GM12878 (cell line): ENCODE data around the gene E2F7. TPM values are rescaled to one million over a fixed set of nuclear protein-coding genes. Genes with fewer than 3 reads are reported as not detected.

Source experiments
- ATAC-seq: fragments of 200-7000 bp; cut with Tn5 transposase; 3 replicates; pipeline ENCODE4 v1.9.1; 2020; ENCODE audit warnings: mild to moderate bottlenecking, moderate library complexity
- BruUV-seq: library from RNA; stranded (reverse); fragments of 400-500 nt; replicated peaks from 2 replicates; lab custom pipeline; 2021; lab: Mats Ljungman, UMichigan
- CTCF ChIA-PET: fragments of 300-600 bp; sonication (Branson Sonifier 250); formaldehyde crosslinking; extraction: SDS; loops from one replicate; lab custom pipeline; 2021; ENCODE audit warnings: inconsistent platforms; lab: Yijun Ruan, JAX
- POLR2A ChIA-PET: fragments of 350-600 bp; formaldehyde crosslinking; extraction: SDS; loops from one replicate; lab custom pipeline; 2021; ENCODE audit warnings: inconsistent platforms; lab: Charles Lee
- RAD21 ChIA-PET: fragments of 300-600 bp; sonication (Branson Sonifier 250); formaldehyde crosslinking; loops from one replicate; lab custom pipeline; 2023; ENCODE audit warnings: antibody characterized with exemption; ENCODE audit not compliant: unreplicated experiment; lab: Charles Lee
- SMC1A ChIA-PET: fragments of 300-600 bp; sonication (Branson Sonifier 250); formaldehyde crosslinking; loops from one replicate; lab custom pipeline; 2023; ENCODE audit not compliant: unreplicated experiment, uncharacterized antibody; lab: Charles Lee
- DNase-seq: peaks from one replicate; pipeline ENCODE4 v3.0.0-alpha.2; 2011; ENCODE audit warnings: low read depth, low spot score
- FAIRE-seq: peaks from 3 replicates; lab custom pipeline; 2011; peaks lifted over from hg19 to GRCh38; lab: Jason Lieb, UNC
- H2AFZ ChIP-seq: 2 replicates; pipeline ENCODE4 v1.6.0; 2011; ENCODE audit warnings: low read depth, low read length, control low read depth; ENCODE audit not compliant: control insufficient read depth
- H3K27ac ChIP-seq: 2 replicates; pipeline ENCODE4 v1.5.1; 2011; ENCODE audit warnings: control low read depth; ENCODE audit not compliant: control insufficient read depth, insufficient read depth
- H3K27me3 ChIP-seq, 2 experiments: replicated peaks in 1 of 2; 2 replicates each; pipeline versions ENCODE4 v1.6.0 to v1.6.1; 2011; ENCODE audit warnings: low read length in 1 of 2; ENCODE audit not compliant: control insufficient read depth in 2 of 2, insufficient read depth in 2 of 2
- H3K36me3 ChIP-seq, 2 experiments: 2 replicates each; pipeline ENCODE4 v1.5.1; 2011; ENCODE audit warnings: low read length in 1 of 2; ENCODE audit not compliant: control insufficient read depth in 2 of 2, insufficient read depth in 2 of 2
- H3K4me1 ChIP-seq: 2 replicates; pipeline ENCODE4 v1.6.1; 2011; ENCODE audit warnings: mild to moderate bottlenecking, low read length, moderate library complexity, mixed read lengths; ENCODE audit not compliant: control insufficient read depth, insufficient read depth
- H3K4me2 ChIP-seq: 2 replicates; pipeline ENCODE4 v1.6.0; 2011; ENCODE audit warnings: control low read depth; ENCODE audit not compliant: control insufficient read depth, insufficient read depth
- H3K4me3 ChIP-seq: fragments of 200-600 bp; sonication (generic); 2 replicates; pipeline ENCODE4 v1.5.1; 2016
- H3K79me2 ChIP-seq: 2 replicates; pipeline ENCODE4 v1.6.0; 2011; ENCODE audit warnings: low read length; ENCODE audit not compliant: control insufficient read depth, insufficient read depth
- H3K9ac ChIP-seq: 2 replicates; pipeline ENCODE4 v1.8.0; 2011; ENCODE audit warnings: low read length, control low read depth, mixed read lengths; ENCODE audit not compliant: control insufficient read depth, insufficient read depth
- H3K9me3 ChIP-seq: replicated peaks from 3 replicates; pipeline ENCODE4 v1.5.1; 2011; ENCODE audit warnings: mild to moderate bottlenecking, low read length; ENCODE audit not compliant: control insufficient read depth, insufficient read depth
- H4K20me1 ChIP-seq: 2 replicates; pipeline ENCODE4 v1.6.0; 2011; ENCODE audit not compliant: control insufficient read depth, insufficient read depth
- ATF2 ChIP-seq: IDR thresholded peaks from 2 replicates; pipeline ENCODE4 v1.6.1; 2012; ENCODE audit warnings: low read length, inconsistent platforms
- BMI1 ChIP-seq: fragments of 450-650 bp; IDR thresholded peaks from 2 replicates; pipeline ENCODE4 v1.6.1; 2016; ENCODE audit warnings: mild to moderate bottlenecking, moderate library complexity, borderline replicate concordance
- GATAD2B ChIP-seq: fragments of 450-650 bp; conservative IDR thresholded peaks from 2 replicates; pipeline ENCODE4 v1.6.1; 2017; ENCODE audit warnings: low read depth, mild to moderate bottlenecking, moderate library complexity
- JUND ChIP-seq: IDR thresholded peaks from 2 replicates; pipeline ENCODE4 v1.6.1; 2012; ENCODE audit warnings: low read depth, mild to moderate bottlenecking, low read length, improper control_type of control experiment, moderate library complexity
- NBN ChIP-seq: fragments of 450-650 bp; IDR thresholded peaks from 2 replicates; pipeline ENCODE4 v1.6.1; 2016
- NFIC ChIP-seq: IDR thresholded peaks from 2 replicates; pipeline ENCODE4 v1.6.1; 2012; ENCODE audit warnings: low read depth, mild to moderate bottlenecking, inconsistent platforms, low read length, moderate library complexity
- TCF12 ChIP-seq: IDR thresholded peaks from 2 replicates; pipeline ENCODE4 v1.6.1; 2011; ENCODE audit warnings: low read depth, mild to moderate bottlenecking, low read length
- TCF3 ChIP-seq: IDR thresholded peaks from 2 replicates; pipeline ENCODE4 v1.6.1; 2012; ENCODE audit warnings: low read depth, mild to moderate bottlenecking, low read length, borderline replicate concordance; ENCODE audit not compliant: insufficient read depth
- ZNF274 ChIP-seq: IDR thresholded peaks from one replicate; pipeline ENCODE4 v1.8.0; 2011; ENCODE audit not compliant: insufficient read length, insufficient read depth
- WGBS: methylation state at CpG from one replicate; pipeline ENCODE4 v1.1.6; 2016; ENCODE audit warnings: low lambda C conversion rate; ENCODE audit not compliant: insufficient replicate concordance, insufficient coverage; ENCODE audit errors: missing lambda C conversion rate; 5-methylcytosine and 5-hydroxymethylcytosine counted together
- in situ Hi-C: fragments of 300-500 bp; cut with MboI; formaldehyde crosslinking; loops from 9 replicates; pipeline ENCODE4 v1.14.3; 2018; ENCODE audit warnings: mixed read lengths
- intact Hi-C: fragments of 100-400 bp; cut with micrococcal nuclease; formaldehyde crosslinking; loops from one replicate; pipeline ENCODE4 v1.14.2; 2022; ENCODE audit not compliant: unreplicated experiment
- polyA plus RNA-seq, 11 experiments: library from polyadenylated mRNA; depleted of rRNA in 4 of 11; unstranded in 6 of 11; stranded (reverse) in 5 of 11; fragments of >200 nt; fragmentation: Nextera tagmentation in 4 of 11; fragmentation: Illumina TruSeq in 1 of 11; extraction: Ambion mirVana in 4 of 11; extraction: Trizol in 1 of 11; gene quantifications; 1 replicate in 1 of 11; 2 replicates in 10 of 11; pipeline versions ENCODE4 v1.2.1 to v1.2.3, GENCODE V29; 2011 to 2016; ENCODE audit warnings: inconsistent platforms in 2 of 11, missing spikeins in 2 of 11, low read depth in 1 of 11
- total RNA-seq, 4 experiments: library from RNA; depleted of rRNA in 3 of 4; stranded (reverse); fragments of >200 nt in 3 of 4; fragmentation: Illumina TruSeq in 1 of 4; extraction: Trizol in 1 of 4; gene quantifications; 2 replicates each; pipeline versions ENCODE4 v1.2.1 to v1.2.3, GENCODE V29; 2013 to 2021
- TF ChIP-seq, protein P1 (sequence below): fragments of 450-650 bp; IDR thresholded peaks from 2 replicates; pipeline ENCODE4 v1.6.1; 2017; ENCODE audit warnings: antibody characterized with exemption, mild to moderate bottlenecking, moderate library complexity
- TF ChIP-seq, protein P2 (sequence below): IDR thresholded peaks from 2 replicates; pipeline ENCODE4 v1.6.1; 2012; ENCODE audit warnings: mild to moderate bottlenecking, low read depth, low read length
- TF ChIP-seq, protein P3 (sequence below): fragments of 150-350 bp; IDR thresholded peaks from 2 replicates; pipeline ENCODE4 v1.6.1; 2016; ENCODE audit warnings: low read depth, low read length

The E2F7 gene
- total and polyA plus RNA-seq, 10 of the 15 experiments (the other 5 are each of a cell fraction or from before 2014, with no cell fraction given), result 5.6 to 32.1 (median 19.9) TPM

DNA sequence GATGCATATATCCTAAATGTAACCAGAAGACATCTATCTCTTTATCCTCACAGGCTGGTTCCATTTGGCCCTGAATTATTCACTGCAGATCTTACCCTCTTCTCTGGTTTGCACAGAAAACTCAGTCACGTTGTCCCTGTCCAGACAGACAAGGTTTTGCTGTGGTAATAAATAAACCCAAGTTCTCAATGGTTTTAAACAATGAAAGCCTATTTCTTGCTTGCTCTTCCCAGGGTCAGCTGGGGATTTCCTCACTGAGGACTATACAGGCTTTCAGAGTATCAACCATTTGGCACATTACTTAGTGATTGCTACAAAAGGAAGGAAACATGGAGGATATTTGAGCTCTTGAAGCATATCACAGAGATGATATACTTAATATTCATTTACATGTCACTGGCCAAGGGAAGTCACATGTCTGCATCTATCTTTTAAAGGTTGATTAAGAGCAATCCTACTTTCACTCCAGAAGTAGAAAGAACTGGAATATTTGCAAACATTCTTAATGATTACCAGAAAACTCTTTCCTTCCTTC lies 24.4 kb upstream of the E2F7 start (continued):
- TF ChIP-seq, protein P1, sequence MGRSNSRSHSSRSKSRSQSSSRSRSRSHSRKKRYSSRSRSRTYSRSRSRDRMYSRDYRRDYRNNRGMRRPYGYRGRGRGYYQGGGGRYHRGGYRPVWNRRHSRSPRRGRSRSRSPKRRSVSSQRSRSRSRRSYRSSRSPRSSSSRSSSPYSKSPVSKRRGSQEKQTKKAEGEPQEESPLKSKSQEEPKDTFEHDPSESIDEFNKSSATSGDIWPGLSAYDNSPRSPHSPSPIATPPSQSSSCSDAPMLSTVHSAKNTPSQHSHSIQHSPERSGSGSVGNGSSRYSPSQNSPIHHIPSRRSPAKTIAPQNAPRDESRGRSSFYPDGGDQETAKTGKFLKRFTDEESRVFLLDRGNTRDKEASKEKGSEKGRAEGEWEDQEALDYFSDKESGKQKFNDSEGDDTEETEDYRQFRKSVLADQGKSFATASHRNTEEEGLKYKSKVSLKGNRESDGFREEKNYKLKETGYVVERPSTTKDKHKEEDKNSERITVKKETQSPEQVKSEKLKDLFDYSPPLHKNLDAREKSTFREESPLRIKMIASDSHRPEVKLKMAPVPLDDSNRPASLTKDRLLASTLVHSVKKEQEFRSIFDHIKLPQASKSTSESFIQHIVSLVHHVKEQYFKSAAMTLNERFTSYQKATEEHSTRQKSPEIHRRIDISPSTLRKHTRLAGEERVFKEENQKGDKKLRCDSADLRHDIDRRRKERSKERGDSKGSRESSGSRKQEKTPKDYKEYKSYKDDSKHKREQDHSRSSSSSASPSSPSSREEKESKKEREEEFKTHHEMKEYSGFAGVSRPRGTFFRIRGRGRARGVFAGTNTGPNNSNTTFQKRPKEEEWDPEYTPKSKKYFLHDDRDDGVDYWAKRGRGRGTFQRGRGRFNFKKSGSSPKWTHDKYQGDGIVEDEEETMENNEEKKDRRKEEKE, result no peak
- no peak for TF ChIP-seq TCF12
- no peak for TF ChIP-seq ZNF274
- no peak for TF ChIP-seq ATF2
- TF ChIP-seq NBN, result no peak
- no peak for TF ChIP-seq JUND
- TF ChIP-seq NFIC, result no peak

- CTCF ChIA-PET, result interaction anchor here (1.4 kb wide), 1 partner anchor 38 kb away, joined by 5 read pairs; no protein-coding TSS in a partner anchor
- Histone ChIP-seq H3K4me3 (no peak overlapping the region), H3K79me2 (no peaks in the 10 kb centered on the region), H3K4me1 (no peaks in the 10 kb centered on the region), H2AFZ (no peak overlapping the region), H3K27me3 (peaks cover 0 to 2% of the 10 kb centered on the region in 2 experiments; a peak in 1 of 4 replicates), H3K36me3 (no peaks in the 10 kb centered on the region), H3K27ac (no peak overlapping the region), H3K4me2 (no peak overlapping the region), H3K9me3 (no peaks in the 10 kb centered on the region), H4K20me1 (no peaks in the 10 kb centered on the region), H3K9ac (no peak overlapping the region)
- in situ Hi-C loops, result no loop called here
- FAIRE-seq (no peak), ATAC-seq (no peak), DNase-seq (no peak)
- SMC1A ChIA-PET, result no interaction called here
- POLR2A ChIA-PET, result no interaction called here
- WGBS, result 46% methylated on average over 4 of the region's 4 CpGs
- RAD21 ChIA-PET, result no interaction called here
- intact Hi-C loops, result no loop called here
- BruUV-seq, result no TSS peak
- TF ChIP-seq, protein P2, sequence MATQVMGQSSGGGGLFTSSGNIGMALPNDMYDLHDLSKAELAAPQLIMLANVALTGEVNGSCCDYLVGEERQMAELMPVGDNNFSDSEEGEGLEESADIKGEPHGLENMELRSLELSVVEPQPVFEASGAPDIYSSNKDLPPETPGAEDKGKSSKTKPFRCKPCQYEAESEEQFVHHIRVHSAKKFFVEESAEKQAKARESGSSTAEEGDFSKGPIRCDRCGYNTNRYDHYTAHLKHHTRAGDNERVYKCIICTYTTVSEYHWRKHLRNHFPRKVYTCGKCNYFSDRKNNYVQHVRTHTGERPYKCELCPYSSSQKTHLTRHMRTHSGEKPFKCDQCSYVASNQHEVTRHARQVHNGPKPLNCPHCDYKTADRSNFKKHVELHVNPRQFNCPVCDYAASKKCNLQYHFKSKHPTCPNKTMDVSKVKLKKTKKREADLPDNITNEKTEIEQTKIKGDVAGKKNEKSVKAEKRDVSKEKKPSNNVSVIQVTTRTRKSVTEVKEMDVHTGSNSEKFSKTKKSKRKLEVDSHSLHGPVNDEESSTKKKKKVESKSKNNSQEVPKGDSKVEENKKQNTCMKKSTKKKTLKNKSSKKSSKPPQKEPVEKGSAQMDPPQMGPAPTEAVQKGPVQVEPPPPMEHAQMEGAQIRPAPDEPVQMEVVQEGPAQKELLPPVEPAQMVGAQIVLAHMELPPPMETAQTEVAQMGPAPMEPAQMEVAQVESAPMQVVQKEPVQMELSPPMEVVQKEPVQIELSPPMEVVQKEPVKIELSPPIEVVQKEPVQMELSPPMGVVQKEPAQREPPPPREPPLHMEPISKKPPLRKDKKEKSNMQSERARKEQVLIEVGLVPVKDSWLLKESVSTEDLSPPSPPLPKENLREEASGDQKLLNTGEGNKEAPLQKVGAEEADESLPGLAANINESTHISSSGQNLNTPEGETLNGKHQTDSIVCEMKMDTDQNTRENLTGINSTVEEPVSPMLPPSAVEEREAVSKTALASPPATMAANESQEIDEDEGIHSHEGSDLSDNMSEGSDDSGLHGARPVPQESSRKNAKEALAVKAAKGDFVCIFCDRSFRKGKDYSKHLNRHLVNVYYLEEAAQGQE, result no peak
- TF ChIP-seq BMI1, result no peak
- no peak for TF ChIP-seq GATAD2B
- TF ChIP-seq, protein P3, sequence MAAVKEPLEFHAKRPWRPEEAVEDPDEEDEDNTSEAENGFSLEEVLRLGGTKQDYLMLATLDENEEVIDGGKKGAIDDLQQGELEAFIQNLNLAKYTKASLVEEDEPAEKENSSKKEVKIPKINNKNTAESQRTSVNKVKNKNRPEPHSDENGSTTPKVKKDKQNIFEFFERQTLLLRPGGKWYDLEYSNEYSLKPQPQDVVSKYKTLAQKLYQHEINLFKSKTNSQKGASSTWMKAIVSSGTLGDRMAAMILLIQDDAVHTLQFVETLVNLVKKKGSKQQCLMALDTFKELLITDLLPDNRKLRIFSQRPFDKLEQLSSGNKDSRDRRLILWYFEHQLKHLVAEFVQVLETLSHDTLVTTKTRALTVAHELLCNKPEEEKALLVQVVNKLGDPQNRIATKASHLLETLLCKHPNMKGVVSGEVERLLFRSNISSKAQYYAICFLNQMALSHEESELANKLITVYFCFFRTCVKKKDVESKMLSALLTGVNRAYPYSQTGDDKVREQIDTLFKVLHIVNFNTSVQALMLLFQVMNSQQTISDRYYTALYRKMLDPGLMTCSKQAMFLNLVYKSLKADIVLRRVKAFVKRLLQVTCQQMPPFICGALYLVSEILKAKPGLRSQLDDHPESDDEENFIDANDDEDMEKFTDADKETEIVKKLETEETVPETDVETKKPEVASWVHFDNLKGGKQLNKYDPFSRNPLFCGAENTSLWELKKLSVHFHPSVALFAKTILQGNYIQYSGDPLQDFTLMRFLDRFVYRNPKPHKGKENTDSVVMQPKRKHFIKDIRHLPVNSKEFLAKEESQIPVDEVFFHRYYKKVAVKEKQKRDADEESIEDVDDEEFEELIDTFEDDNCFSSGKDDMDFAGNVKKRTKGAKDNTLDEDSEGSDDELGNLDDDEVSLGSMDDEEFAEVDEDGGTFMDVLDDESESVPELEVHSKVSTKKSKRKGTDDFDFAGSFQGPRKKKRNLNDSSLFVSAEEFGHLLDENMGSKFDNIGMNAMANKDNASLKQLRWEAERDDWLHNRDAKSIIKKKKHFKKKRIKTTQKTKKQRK, result no peak
- no peak for TF ChIP-seq TCF3
Measured at GRCh38 chr12:77087427-77087826, 22.1 kb upstream of the E2F7 start.
